GM19455 (cell line): ENCODE results near the gene ADAMTS17.

ENCODE experiments used
- ATAC-seq: cut with Tn5 transposase; IDR thresholded peaks from one replicate; pipeline ENCODE4 v1.9.1; 2021; ENCODE audit not compliant: unreplicated experiment

The ADAMTS17 gene

GRCh38 chr15:100311154-100311625, 30.6 kb downstream of the ADAMTS17 start:
- ATAC-seq: no peak

GRCh38 chr15:100310513-100311153, 31.1 kb downstream of the ADAMTS17 start:
- ATAC-seq: no peak

DNA sequence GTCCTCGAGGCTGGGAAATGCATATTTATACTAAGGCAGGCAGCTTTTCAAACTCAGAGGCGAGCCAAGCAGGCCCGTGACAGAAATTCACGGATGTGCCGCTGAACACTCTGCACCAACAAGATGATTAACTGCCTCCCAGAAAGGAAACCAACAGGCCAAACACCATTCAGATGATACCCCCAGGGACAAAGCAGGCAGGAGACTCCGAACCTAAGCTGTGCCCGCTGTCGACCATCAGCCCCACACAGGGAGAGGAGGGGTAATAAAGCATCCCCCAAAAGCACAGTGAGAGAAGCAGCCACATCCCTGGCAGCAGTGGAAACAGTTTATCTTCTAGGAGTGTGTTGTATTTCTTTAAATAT, 31.8 kb downstream of the ADAMTS17 start:
- no peak for ATAC-seq

DNA sequence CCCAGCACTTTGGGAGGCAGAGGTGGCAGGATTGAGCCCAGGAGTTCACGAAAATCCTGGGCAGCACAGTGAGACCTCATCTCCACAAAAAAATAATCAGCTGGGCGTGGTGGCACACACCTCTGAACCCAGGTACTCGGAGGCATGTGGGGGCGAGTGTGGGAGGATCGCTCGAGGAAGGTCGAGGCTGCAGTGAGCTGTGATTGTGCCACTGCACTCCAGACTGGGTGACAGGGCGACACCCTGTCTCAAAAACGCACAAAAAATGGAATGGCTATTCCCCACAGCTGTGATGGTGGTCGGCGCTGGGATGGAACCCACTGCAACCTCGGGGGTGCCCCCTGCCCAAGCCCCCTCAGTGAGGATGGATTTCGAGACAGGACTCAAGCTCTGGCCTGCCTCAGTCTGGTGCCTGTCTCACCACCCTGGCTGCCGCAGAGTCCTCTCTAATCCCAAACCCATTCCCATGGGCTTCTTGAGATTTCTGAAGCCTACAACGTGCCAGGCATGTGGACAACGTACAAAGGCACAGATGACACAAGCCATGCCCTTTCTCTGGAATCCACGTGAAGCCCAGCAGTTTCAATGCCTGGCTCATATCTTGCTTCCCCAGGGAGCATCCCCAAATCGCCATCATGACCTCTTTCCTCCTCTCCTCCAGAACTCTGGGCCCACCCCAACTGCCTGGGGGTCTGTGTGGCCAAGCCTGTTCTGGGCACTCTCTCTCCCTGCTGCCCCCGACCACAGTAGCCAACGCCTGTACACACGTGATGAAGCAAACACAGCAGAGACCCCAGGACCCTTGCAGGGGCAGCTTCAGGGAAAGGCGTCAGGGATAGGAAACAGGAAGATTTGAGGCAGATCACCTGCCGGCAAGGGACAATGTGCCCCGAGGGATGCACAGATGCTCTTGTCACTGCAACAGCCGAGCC, 32.4 kb downstream of the ADAMTS17 start:
- ATAC-seq: no peak

DNA sequence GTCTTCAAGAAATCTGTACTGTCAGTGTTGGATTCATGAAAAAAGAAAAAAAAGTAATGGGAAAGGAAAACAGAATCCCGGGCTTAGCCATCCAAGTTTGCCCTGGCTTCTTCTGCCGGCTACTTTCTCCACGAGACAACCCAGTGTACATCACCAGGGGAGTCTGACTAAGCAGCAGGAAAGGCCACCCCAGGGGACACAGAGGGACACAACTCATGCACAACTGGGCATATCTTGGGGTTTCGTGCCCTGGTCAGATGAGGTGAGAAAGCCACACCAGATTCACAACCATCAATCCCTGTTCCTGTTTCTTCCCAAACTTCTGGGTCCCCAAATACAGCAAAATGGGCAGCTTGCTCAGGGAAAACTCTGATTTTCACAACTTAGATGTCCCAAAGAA, 33.2 kb downstream of the ADAMTS17 start:
- ATAC-seq: no peak

DNA sequence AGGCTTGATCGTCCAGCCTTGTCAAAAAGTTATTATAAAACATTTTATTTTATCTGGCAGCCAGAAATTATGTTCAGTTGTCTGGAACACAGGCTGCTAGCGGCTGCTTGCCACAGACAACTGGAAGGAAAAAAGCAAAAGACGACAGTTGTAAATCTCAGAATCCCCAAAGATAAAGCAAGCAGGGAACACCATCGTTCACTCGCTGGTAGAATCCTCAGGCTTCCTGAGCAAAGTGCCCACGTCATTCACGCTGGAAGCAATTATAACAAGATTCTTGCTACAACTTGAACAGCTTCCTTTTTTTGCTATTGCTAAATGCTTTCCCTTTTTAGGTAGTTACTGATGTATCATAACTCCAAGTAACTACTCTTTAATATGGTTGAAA, 33.6 kb downstream of the ADAMTS17 start:
- ATAC-seq: no peak

- no peak for ATAC-seq
Measured at GRCh38 chr15:100307241-100308212, 34.2 kb downstream of the ADAMTS17 start.

DNA sequence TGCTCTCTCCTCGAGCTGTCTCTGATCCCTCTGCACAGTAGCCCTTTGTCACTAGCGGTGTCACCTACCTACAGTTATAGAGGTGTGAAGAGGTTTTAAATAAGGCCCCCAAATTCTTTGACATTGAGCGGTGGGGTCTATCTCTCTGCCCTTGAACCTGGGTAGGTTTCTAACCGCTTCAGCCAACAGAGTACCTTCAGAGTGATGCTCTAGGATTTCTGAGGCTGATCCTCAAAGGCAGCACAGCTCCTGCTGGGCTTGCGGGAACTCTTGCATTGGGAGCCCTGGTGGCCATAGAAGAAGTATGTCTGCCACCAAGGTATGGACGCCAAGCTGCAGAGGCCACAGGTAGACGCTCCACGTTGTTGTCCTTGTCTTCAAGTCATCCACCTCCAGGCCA, 35.7 kb downstream of the ADAMTS17 start:
- no peak for ATAC-seq

- ATAC-seq: no peak
Measured at GRCh38 chr15:100301910-100302431, 39.8 kb downstream of the ADAMTS17 start.

GRCh38 chr15:100298257-100298656, 43.5 kb downstream of the ADAMTS17 start:
- no peak for ATAC-seq

DNA sequence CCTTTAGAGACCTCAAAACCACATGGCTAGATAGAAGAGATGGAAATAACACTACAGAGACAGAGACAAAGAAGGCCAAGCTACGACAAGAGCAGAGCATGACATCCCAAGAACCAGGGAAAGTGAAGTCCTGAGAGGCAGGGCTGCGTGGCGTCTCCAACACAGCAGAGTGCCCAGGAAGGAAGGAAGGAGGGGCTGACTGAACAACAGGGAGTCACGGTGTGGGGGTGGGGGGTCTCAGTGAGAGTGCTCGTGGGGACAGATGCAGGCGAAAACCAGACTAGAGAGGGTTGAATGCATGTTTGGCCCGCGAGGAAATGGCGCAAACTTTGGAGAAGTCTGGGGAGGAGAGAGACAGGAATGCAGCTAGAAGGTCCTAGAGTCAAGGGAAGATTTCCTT, 44.0 kb downstream of the ADAMTS17 start:
- ATAC-seq: no peak

DNA sequence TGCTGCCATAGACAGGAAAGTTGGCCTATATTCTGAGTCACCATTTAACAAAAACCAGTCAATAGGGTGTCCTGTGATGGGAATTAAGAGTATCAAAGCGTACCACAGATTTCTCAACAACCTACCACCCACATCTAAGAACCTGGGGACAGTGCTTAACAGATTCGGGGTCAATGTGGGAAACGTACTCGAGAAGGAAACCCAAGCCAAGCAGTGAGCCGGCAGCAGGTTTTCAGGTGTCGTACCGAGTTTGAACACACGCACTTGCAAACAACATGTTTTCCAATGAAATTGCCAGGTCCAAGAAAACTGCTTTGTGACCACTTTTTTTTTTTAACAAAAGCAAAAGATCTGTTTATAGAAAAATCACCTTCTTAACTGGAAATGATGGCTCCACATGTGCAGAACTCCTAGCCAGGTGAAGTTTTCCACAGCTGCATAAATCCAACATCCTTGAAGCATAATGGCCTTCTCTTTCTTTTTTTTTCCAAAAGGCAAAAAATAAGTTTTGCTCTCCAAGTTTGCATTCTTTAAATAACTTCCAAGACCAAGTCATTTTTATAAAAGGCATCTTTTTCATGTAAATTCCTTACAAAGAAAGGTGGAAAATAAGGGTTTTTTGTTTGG, 45.7 kb downstream of the ADAMTS17 start:
- ATAC-seq: no peak

GRCh38 chr15:100292010-100292409, 49.8 kb downstream of the ADAMTS17 start:
- ATAC-seq: no peak

GRCh38 chr15:100291106-100291505, 50.7 kb downstream of the ADAMTS17 start:
- ATAC-seq: no peak

DNA sequence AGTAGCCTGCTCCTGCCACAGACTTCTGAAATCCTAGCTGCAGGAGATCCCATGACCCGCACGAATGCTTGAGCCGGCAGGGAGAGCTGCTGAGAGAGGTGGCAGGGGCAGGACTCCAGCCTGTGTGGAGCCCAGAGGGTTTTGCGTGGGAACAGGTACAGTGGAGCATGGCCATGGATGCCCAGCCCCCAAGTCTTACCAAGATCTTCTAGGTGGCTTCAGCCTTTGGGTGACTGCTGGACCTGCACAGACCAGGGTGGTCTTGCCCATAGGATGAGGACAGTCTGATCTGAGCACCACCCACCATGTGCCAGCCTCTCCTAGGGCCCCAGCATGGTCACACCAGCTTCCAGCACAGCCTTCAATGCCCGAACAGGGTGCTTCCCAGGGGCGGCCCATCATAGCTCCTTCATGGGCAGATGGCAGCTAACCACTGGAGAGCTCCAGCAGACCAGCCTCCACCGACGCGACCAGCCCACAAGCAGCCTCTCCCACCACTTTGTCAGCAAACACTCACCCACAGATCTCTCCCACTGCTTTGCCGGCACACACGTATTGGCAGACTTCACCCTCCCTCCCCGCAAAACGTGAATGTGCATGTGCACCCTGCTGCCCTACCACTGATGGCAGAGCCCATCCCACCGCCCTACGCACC, 56.0 kb downstream of the ADAMTS17 start:
- ATAC-seq: no peak

GRCh38 chr15:100284701-100285100, 57.1 kb downstream of the ADAMTS17 start:
- no peak for ATAC-seq

- ATAC-seq: no peak
Measured at GRCh38 chr15:100284191-100284590, 57.6 kb downstream of the ADAMTS17 start.

- no peak for ATAC-seq
Measured at GRCh38 chr15:100281096-100281917, 60.5 kb downstream of the ADAMTS17 start.

DNA sequence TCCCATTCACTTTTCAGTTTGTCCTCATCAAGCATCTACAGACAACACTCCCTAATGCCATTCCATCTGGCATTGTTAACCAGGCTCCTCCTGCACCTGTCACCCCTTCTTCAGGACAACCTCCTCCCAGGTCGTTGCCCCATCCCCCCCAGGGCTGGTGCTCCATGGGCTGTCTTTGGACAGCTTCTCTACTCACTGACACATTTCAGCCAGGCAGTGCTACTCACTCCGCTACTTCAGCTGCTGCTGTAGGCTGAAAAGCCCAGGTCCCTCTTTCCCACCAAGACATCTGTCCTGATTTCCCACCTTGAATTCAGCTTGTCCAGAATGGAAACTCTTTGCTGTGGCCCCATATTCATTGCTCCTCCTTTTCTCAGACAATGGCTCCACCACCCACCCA, 61.9 kb downstream of the ADAMTS17 start:
- ATAC-seq: no peak
